SK-N-SH (cell line): Measurements from ENCODE around the gene PDE4B. TPM values are rescaled to one million over a fixed set of nuclear protein-coding genes. Genes with fewer than 3 reads are reported as not detected.

Experiments
- CTCF ChIA-PET: fragments of 300-600, 350-600 bp; formaldehyde crosslinking; extraction: SDS; loops from one replicate; lab custom pipeline; 2021; lab: Yijun Ruan, JAX
- POLR2A ChIA-PET: fragments of 350-600 bp; sonication (Branson Sonifier 250); formaldehyde crosslinking; extraction: SDS; loops from one replicate; lab custom pipeline; 2020; ENCODE audit warnings: antibody characterized with exemption, inconsistent platforms; lab: Yijun Ruan, JAX
- DNase-seq: peaks from one replicate; pipeline ENCODE4 v3.0.0; 2012
- H2AFZ ChIP-seq: fragments of 200-600 bp; sonication (generic); 2 replicates; pipeline ENCODE4 v1.8.1; 2016; ENCODE audit warnings: antibody characterized with exemption, mild to moderate bottlenecking, low read depth
- H3F3A ChIP-seq: fragments of 200-600 bp; sonication (generic); replicated peaks from 2 replicates; pipeline ENCODE3; 2016; ENCODE audit warnings: antibody characterized with exemption, mild to moderate bottlenecking; ENCODE audit not compliant: insufficient read depth
- H3K27ac ChIP-seq, 2 experiments: fragments of 200-500 bp in 1 of 2; fragments of 200-600 bp in 1 of 2; sonication (Bioruptor generic) in 1 of 2; sonication (generic), shearing (Covaris generic) in 1 of 2; 2 replicates each; pipeline versions ENCODE4 v1.5.1 to v1.6.1; 2014 to 2016; ENCODE audit warnings: low read depth in 2 of 2, inconsistent platforms in 1 of 2, low read length in 1 of 2, mild to moderate bottlenecking in 1 of 2, mixed read lengths in 1 of 2
- H3K27me3 ChIP-seq: fragments of 200-600 bp; sonication (generic), shearing (Covaris generic); 2 replicates; pipeline ENCODE4 v1.6.1; 2016; ENCODE audit warnings: mixed run types; ENCODE audit not compliant: insufficient read depth
- H3K36me3 ChIP-seq, 2 experiments: fragments of 200-500 bp in 1 of 2; fragments of 200-600 bp in 1 of 2; sonication (Bioruptor generic) in 1 of 2; sonication (generic) in 1 of 2; replicated peaks in 1 of 2; 2 replicates each; pipeline versions ENCODE3 to v1.5.1; 2014 to 2016; ENCODE audit warnings: low read length in 1 of 2, mild to moderate bottlenecking in 1 of 2; ENCODE audit not compliant: insufficient read depth in 2 of 2, control insufficient read depth in 1 of 2
- H3K4me1 ChIP-seq, 2 experiments: fragments of 200-500 bp in 1 of 2; fragments of 200-600 bp in 1 of 2; sonication (Bioruptor generic) in 1 of 2; sonication (generic), shearing (Covaris generic) in 1 of 2; 2 replicates each; pipeline versions ENCODE4 v1.5.1 to v1.6.1; 2014 to 2016; ENCODE audit warnings: low read depth in 1 of 2, low read length in 1 of 2, mixed run types in 1 of 2; ENCODE audit not compliant: insufficient read depth in 2 of 2, control insufficient read depth in 1 of 2
- H3K4me2 ChIP-seq: fragments of 200-600 bp; sonication (generic), shearing (Covaris generic); 2 replicates; pipeline ENCODE4 v1.6.1; 2017; ENCODE audit warnings: mixed run types
- H3K4me3 ChIP-seq, 2 experiments: fragments of 200-500 bp in 1 of 2; fragments of 200-600 bp in 1 of 2; sonication (Bioruptor generic) in 1 of 2; sonication (generic), shearing (Covaris generic) in 1 of 2; 2 replicates each; pipeline versions ENCODE4 v1.5.1 to v1.8.1; 2014 to 2016; ENCODE audit warnings: low read depth in 2 of 2, inconsistent platforms in 1 of 2, low read length in 1 of 2, mild to moderate bottlenecking in 1 of 2, mixed read lengths in 1 of 2, moderate library complexity in 1 of 2
- H3K79me2 ChIP-seq: fragments of 200-600 bp; sonication (generic); 2 replicates; pipeline ENCODE4 v1.8.1; 2017; ENCODE audit warnings: mild to moderate bottlenecking; ENCODE audit not compliant: insufficient read depth
- H3K9ac ChIP-seq: fragments of 200-600 bp; sonication (generic); 2 replicates; pipeline ENCODE4 v1.6.1; 2017; ENCODE audit warnings: mixed run types
- H3K9me2 ChIP-seq: fragments of 200-600 bp; sonication (generic); 2 replicates; pipeline ENCODE4 v1.6.1; 2017; ENCODE audit warnings: mixed run types
- H3K9me3 ChIP-seq: fragments of 200-600 bp; sonication (generic); 2 replicates; pipeline ENCODE4 v1.6.1; 2017; ENCODE audit warnings: mixed run types, mild to moderate bottlenecking, moderate library complexity
- H4K20me1 ChIP-seq: fragments of 200-600 bp; sonication (generic); 2 replicates; pipeline ENCODE4 v1.6.1; 2017; ENCODE audit warnings: mild to moderate bottlenecking, mixed run types; ENCODE audit not compliant: insufficient read depth
- CHD2 ChIP-seq: fragments of 150-350 bp; IDR thresholded peaks from 2 replicates; pipeline ENCODE4 v1.6.1; 2018; ENCODE audit warnings: low read length; ENCODE audit not compliant: partially characterized antibody
- FOSL2 ChIP-seq: IDR thresholded peaks from 2 replicates; pipeline ENCODE4 v1.4.0; 2012; ENCODE audit warnings: low read depth, mild to moderate bottlenecking, moderate library complexity, borderline replicate concordance
- FOXJ3 ChIP-seq: sonication (generic); formaldehyde crosslinking; IDR thresholded peaks from 2 replicates; pipeline ENCODE4 v1.5.1; 2020; ENCODE audit warnings: mild to moderate bottlenecking, missing genetic modification reagents
- GATA2 ChIP-seq: sonication (generic); formaldehyde crosslinking; IDR thresholded peaks from 2 replicates; pipeline ENCODE4 v1.5.0; 2020; ENCODE audit warnings: mild to moderate bottlenecking, missing genetic modification reagents
- RAD21 ChIP-seq: IDR thresholded peaks from 2 replicates; pipeline ENCODE4 v1.6.1; 2012; ENCODE audit warnings: mild to moderate bottlenecking, low read length
- RFX5 ChIP-seq: IDR thresholded peaks from 2 replicates; pipeline ENCODE4 v1.6.1; 2012; ENCODE audit warnings: mild to moderate bottlenecking, improper control_type of control experiment, low read length
- WGBS: methylation state at CpG from one replicate; pipeline ENCODE4 v1.1.6; 2017; ENCODE audit warnings: low lambda C conversion rate; 5-methylcytosine and 5-hydroxymethylcytosine counted together
- polyA plus RNA-seq, 3 experiments: library from polyadenylated mRNA; depleted of rRNA; stranded (reverse); fragments of >200 nt; gene quantifications; 2 replicates each; pipeline ENCODE4 v1.2.3, GENCODE V29; 2012
- TF ChIP-seq, protein P1 (sequence below): IDR thresholded peaks from 2 replicates; pipeline ENCODE4 v1.4.0; 2012; ENCODE audit warnings: low read depth, borderline replicate concordance
- TF ChIP-seq, protein P2 (sequence below): IDR thresholded peaks from 2 replicates; pipeline ENCODE4 v1.4.0; 2012; ENCODE audit warnings: low read depth, borderline replicate concordance
- TF ChIP-seq, protein P3 (sequence below): fragments of 150-350 bp; IDR thresholded peaks from 2 replicates; pipeline ENCODE4 v1.6.1; 2016; ENCODE audit warnings: mild to moderate bottlenecking, low read depth, low read length
- TF ChIP-seq, protein P4 (sequence below): fragments of 150-350 bp; IDR thresholded peaks from 2 replicates; pipeline ENCODE4 v1.6.1; 2017; ENCODE audit warnings: antibody characterized with exemption, low read length, low read depth, borderline replicate concordance

The PDE4B gene
- polyA plus RNA-seq, 1 of the 3 experiments (the other 2 are of a cell fraction): 1.9 TPM

DNA sequence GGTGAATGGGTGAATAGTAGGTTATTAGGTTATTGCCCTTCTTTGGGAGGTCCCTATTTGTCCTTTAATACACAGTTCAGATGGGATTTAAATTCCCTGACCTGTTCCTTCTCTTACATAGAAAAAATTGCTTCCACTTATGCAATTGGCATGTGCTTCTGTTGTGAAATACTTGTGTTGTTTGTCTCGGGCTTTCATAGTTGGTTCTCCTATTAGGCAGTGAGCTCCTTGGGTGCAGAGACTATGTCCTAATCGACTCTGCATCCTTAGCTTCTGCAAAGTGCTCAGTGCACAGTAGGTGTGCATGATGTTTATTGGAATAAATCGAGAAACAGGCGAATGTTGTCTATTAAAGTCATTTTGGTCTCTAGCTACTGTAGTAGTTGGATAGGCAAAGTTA is 1.3 kb upstream of the PDE4B start:
- no peaks in the 10 kb centered on the region for H3F3A ChIP-seq
- ChIA-PET CTCF (interaction anchor here (1.1 to 1.8 kb wide), 2 partner anchors 11 to 104 kb away, joined by 4 to 5 read pairs; no protein-coding TSS in a partner anchor), POLR2A (no interaction called here)
- peaks cover 8% of the 10 kb centered on the region; the same call in 1 of the 2 replicates for H3K9me3 ChIP-seq
- H3K9me2 ChIP-seq: no peaks in the 10 kb centered on the region
- TF ChIP-seq, protein P1, sequence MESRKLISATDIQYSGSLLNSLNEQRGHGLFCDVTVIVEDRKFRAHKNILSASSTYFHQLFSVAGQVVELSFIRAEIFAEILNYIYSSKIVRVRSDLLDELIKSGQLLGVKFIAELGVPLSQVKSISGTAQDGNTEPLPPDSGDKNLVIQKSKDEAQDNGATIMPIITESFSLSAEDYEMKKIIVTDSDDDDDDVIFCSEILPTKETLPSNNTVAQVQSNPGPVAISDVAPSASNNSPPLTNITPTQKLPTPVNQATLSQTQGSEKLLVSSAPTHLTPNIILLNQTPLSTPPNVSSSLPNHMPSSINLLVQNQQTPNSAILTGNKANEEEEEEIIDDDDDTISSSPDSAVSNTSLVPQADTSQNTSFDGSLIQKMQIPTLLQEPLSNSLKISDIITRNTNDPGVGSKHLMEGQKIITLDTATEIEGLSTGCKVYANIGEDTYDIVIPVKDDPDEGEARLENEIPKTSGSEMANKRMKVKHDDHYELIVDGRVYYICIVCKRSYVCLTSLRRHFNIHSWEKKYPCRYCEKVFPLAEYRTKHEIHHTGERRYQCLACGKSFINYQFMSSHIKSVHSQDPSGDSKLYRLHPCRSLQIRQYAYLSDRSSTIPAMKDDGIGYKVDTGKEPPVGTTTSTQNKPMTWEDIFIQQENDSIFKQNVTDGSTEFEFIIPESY: no peak
- TF ChIP-seq FOXJ3 (CRISPR knock-in tag): no peak
- TF ChIP-seq RFX5: no peak
- no peak for TF ChIP-seq FOSL2
- TF ChIP-seq, protein P2, sequence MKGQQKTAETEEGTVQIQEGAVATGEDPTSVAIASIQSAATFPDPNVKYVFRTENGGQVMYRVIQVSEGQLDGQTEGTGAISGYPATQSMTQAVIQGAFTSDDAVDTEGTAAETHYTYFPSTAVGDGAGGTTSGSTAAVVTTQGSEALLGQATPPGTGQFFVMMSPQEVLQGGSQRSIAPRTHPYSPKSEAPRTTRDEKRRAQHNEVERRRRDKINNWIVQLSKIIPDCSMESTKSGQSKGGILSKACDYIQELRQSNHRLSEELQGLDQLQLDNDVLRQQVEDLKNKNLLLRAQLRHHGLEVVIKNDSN: no peak
- TF ChIP-seq CHD2: no peak
- no peak for TF ChIP-seq RAD21
- TF ChIP-seq, protein P3, sequence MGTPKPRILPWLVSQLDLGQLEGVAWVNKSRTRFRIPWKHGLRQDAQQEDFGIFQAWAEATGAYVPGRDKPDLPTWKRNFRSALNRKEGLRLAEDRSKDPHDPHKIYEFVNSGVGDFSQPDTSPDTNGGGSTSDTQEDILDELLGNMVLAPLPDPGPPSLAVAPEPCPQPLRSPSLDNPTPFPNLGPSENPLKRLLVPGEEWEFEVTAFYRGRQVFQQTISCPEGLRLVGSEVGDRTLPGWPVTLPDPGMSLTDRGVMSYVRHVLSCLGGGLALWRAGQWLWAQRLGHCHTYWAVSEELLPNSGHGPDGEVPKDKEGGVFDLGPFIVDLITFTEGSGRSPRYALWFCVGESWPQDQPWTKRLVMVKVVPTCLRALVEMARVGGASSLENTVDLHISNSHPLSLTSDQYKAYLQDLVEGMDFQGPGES: no peak
- TF ChIP-seq, protein P4, sequence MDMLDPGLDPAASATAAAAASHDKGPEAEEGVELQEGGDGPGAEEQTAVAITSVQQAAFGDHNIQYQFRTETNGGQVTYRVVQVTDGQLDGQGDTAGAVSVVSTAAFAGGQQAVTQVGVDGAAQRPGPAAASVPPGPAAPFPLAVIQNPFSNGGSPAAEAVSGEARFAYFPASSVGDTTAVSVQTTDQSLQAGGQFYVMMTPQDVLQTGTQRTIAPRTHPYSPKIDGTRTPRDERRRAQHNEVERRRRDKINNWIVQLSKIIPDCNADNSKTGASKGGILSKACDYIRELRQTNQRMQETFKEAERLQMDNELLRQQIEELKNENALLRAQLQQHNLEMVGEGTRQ: no peak
- TF ChIP-seq GATA2 (CRISPR knock-in tag): no peak
- no peak overlapping the region for H3K27ac ChIP-seq
- no peaks in the 10 kb centered on the region for H3K36me3 ChIP-seq
- DNase-seq: no peak
- no peak overlapping the region for H2AFZ ChIP-seq
- peaks cover 0 to 14% of the 10 kb centered on the region in 2 experiments; a peak in 1 of 4 replicates for H3K4me1 ChIP-seq
- H4K20me1 ChIP-seq: no peaks in the 10 kb centered on the region
- H3K27me3 ChIP-seq: no peaks in the 10 kb centered on the region
- WGBS: 64% methylated on average over 4 of the region's 4 CpGs
- no peaks in the 10 kb centered on the region for H3K79me2 ChIP-seq
- no peak overlapping the region for H3K9ac ChIP-seq
- no peak overlapping the region for H3K4me2 ChIP-seq
- H3K4me3 ChIP-seq: no peak overlapping the region
